KOPT-K1 (cell line): ENCODE results near the gene DGCR8.
"Not testable (repeated sequence)": the region's sequence is repeated elsewhere in the genome, so short reads cannot be mapped to it uniquely, and the experiment has no call there.

ENCODE experiments used
- H3K27ac ChIP-seq: fragments of 200-600 bp; sonication (generic); 2 replicates; pipeline ENCODE4 v1.5.1; 2016; ENCODE audit warnings: antibody characterized with exemption, mild to moderate bottlenecking, low read depth, low read length; ENCODE audit not compliant: poor library complexity, severe bottlenecking
- H3K36me3 ChIP-seq: fragments of 200-600 bp; sonication (generic); 2 replicates; pipeline ENCODE4 v1.5.1; 2017; ENCODE audit warnings: antibody characterized with exemption, mild to moderate bottlenecking, low read length, moderate library complexity; ENCODE audit not compliant: insufficient read depth
- H3K9me3 ChIP-seq: fragments of 200-600 bp; sonication (generic); 2 replicates; pipeline ENCODE4 v1.5.1; 2017; ENCODE audit warnings: antibody characterized with exemption, low read length, mild to moderate bottlenecking; ENCODE audit not compliant: insufficient read depth, poor library complexity, severe bottlenecking

The DGCR8 gene

DNA sequence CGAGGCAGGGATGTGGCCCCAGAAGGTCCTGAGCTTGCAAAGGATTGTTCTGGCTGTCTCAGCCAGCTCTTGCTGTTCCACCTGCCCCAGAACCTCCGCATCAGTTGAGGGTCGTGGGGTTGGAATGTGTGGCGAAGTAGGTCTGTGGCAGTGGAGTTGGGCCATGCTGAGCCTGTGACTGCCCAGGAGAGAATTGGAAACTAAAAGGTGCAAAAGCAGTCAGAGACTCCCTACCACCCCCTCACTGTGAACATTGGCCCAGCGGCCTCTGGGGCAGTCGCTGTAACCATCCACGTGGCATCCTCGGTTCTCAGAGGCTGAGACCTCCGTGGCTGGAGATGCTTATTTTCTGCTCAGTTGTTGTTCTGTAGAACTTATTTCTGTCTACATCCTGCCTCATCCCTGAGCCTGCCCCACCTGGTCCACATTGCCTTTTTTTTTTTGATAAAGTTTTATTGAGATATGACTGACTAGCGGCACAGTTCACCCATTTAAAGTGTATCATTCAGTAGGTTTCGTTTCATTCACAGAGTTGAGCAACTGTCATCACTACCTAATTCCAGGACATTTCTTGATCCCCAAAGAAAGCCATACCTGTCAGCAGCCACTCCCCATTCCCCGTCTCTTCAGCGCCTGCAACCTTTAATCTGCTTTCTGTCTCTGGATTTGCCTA, 22.3 kb upstream of the DGCR8 start:
- peaks cover 55% of the 10 kb centered on the region for H3K36me3 ChIP-seq
- no peak overlapping the region for H3K27ac ChIP-seq
- H3K9me3 ChIP-seq, result no peaks in the 10 kb centered on the region

GRCh38 chr22:20058989-20059770, 20.9 kb upstream of the DGCR8 start:
- Histone ChIP-seq H3K27ac (no peak overlapping the region), H3K9me3 (no peaks in the 10 kb centered on the region), H3K36me3 (peaks cover 55% of the 10 kb centered on the region)

- Histone ChIP-seq H3K36me3 (peaks cover 42% of the 10 kb centered on the region), H3K27ac (no peak overlapping the region), H3K9me3 (no peaks in the 10 kb centered on the region)
Observed at GRCh38 chr22:20060700-20061480, 19.2 kb upstream of the DGCR8 start.

- H3K9me3 ChIP-seq, result no peaks in the 10 kb centered on the region
- no peak overlapping the region for H3K27ac ChIP-seq
- H3K36me3 ChIP-seq, result peaks cover 38% of the 10 kb centered on the region
Observed at GRCh38 chr22:20061481-20061861, 18.6 kb upstream of the DGCR8 start.

- H3K36me3 ChIP-seq, result peaks cover 33% of the 10 kb centered on the region
- H3K9me3 ChIP-seq, result no peaks in the 10 kb centered on the region
- H3K27ac ChIP-seq, result no peak overlapping the region
Observed at GRCh38 chr22:20062043-20062765, 17.8 kb upstream of the DGCR8 start.

- Histone ChIP-seq H3K27ac (no peak overlapping the region), H3K36me3 (peaks cover 33% of the 10 kb centered on the region), H3K9me3 (no peaks in the 10 kb centered on the region)
Observed at GRCh38 chr22:20062766-20063083, 17.3 kb upstream of the DGCR8 start.

GRCh38 chr22:20063271-20064139, 16.5 kb upstream of the DGCR8 start:
- Histone ChIP-seq H3K27ac (no peak overlapping the region), H3K9me3 (no peaks in the 10 kb centered on the region), H3K36me3 (peaks cover 33% of the 10 kb centered on the region)

GRCh38 chr22:20064140-20064480, 15.9 kb upstream of the DGCR8 start:
- no peaks in the 10 kb centered on the region for H3K9me3 ChIP-seq
- no peak overlapping the region for H3K27ac ChIP-seq
- peaks cover 33% of the 10 kb centered on the region for H3K36me3 ChIP-seq

GRCh38 chr22:20064545-20065262, 15.3 kb upstream of the DGCR8 start:
- Histone ChIP-seq H3K27ac (no peak overlapping the region), H3K36me3 (peaks cover 33% of the 10 kb centered on the region), H3K9me3 (no peaks in the 10 kb centered on the region)

DNA sequence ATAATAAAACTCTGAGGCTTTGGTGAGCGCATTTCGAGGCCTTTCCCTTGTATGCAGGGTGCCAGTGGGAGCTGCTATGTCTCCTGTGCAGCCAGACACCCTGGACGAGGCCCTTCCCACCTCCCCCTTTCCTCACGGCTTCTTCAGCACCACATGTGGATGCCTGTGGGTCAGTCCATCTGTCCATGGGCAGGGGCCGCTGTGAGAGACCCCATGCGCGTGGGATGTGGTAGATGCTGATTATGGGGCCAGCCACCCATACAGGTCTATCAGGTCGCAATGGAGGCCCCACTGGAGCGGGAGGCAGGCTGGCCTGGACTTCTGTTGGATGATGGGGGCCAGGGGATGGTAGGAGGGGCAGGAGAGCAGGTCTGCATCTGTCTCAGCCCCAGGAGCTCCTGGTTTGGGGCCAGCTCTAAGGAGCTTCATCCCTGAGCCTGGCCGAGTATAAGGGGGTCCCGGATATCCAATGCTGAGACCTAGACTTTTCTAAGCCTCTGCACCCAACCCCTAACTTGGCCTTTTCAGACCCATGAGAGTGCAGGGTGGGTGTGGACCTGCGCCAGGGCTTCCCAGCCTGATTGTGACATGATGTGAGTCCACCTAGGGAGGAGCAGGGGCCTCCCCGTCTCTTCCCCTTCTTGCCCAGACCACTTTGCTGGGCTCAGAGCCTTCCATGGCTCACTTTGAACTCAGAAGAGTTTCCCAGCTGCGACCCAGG, 14.0 kb upstream of the DGCR8 start:
- Histone ChIP-seq H3K27ac (no peak overlapping the region), H3K9me3 (no peaks in the 10 kb centered on the region), H3K36me3 (peaks cover 33% of the 10 kb centered on the region)

DNA sequence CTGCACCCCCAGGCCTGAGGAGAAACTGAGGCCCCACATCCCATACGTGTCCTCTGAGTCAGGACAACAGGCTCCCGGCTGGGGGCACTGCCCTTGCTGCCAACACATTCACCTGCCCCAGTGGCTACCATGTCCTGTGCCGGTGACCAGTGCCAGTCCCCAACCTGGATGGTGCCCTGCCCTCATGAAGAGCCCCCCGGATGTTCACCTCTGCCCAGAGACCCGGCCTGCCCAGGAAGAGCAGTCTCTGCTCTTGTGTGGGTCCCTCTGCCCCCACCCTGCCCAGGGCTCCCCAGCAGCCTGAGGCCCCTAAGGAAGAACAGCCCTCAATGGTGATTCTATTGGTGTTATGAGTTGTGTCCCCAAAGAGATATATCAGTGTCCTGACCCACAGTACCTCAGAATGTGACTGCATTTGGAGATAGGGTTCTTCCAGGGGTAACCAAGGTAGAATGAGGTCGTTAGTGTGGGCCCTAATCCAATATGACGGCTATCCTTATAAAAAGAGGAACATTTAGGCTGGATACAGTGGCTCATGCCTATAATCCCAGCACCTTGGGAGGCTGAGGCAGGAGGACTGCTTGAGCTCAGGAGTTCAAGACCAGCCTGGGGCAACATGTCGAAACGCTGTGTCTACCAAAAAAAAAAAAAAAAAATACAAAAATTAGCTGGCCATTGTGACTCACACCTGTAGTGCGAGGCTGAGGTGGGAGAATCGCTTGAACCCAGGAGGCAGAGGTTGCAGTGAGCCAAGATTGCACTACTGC, 13.2 kb upstream of the DGCR8 start:
- no peaks in the 10 kb centered on the region for H3K9me3 ChIP-seq
- peaks cover 26% of the 10 kb centered on the region for H3K36me3 ChIP-seq

GRCh38 chr22:20067384-20067682, 12.7 kb upstream of the DGCR8 start:
- peaks cover 20% of the 10 kb centered on the region for H3K36me3 ChIP-seq
- not testable (repeated sequence) for H3K9me3 ChIP-seq, H3K27ac ChIP-seq

More for the DNA sequence above, 13.2 kb upstream of the DGCR8 start:
- H3K27ac ChIP-seq, result no peak overlapping the region

DNA sequence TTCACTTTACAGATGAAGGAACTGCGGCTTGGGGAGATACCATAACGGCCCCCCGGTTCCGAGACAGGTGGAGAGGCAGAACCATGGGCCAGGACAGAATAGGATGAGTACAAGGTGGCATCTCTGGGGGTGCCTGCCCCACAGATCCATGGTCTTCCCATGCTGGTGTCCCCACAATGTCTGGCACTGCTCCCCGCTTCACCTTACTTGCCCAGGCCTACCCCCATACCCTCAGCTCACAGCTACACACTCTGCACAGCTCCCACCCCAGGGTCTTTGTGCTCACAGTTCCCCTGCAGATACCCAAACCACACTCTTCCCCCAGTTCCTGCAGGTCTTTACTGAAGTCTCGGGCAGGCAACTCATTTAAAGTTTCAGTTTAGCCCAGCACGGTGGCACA, 11.4 kb upstream of the DGCR8 start:
- Histone ChIP-seq H3K36me3 (peaks cover 7% of the 10 kb centered on the region; the same call in 1 of the 2 replicates), H3K9me3 (no peaks in the 10 kb centered on the region), H3K27ac (no peak overlapping the region)
